H1 (cell line): ENCODE measurements around the gene ZNF433. TPM values are rescaled to one million over a fixed set of nuclear protein-coding genes. Genes with fewer than 3 reads are reported as not detected.

Experiments used
- CBX5 ChIP-seq: fragments of 300-800, 300-1000 bp; sonication (generic); IDR thresholded peaks from 2 replicates; pipeline ENCODE4 v1.7.1; 2016; ENCODE audit warnings: antibody characterized with exemption, low read length, low read depth
- CTBP2 ChIP-seq: IDR thresholded peaks from 2 replicates; pipeline ENCODE4 v1.7.0; 2011; ENCODE audit warnings: borderline replicate concordance, mild to moderate bottlenecking, moderate library complexity, mixed read lengths, low read length; ENCODE audit not compliant: insufficient read depth, insufficient read length
- EGR1 ChIP-seq: IDR thresholded peaks from 2 replicates; pipeline ENCODE4 v1.6.1; 2011; ENCODE audit warnings: low read depth, low read length, borderline replicate concordance
- GABPA ChIP-seq: IDR thresholded peaks from 2 replicates; pipeline ENCODE4 v1.6.1; 2011; ENCODE audit warnings: mild to moderate bottlenecking, low read length, moderate library complexity, borderline replicate concordance; ENCODE audit not compliant: insufficient read depth
- GTF2F1 ChIP-seq: IDR thresholded peaks from 2 replicates; pipeline ENCODE4 v1.6.1; 2012; ENCODE audit warnings: low read depth, low read length, improper control_type of control experiment, borderline replicate concordance
- HDAC2 ChIP-seq, 2 experiments: fragments of 300-600 bp in 1 of 2; sonication (generic) in 1 of 2; IDR thresholded peaks; 2 replicates each; pipeline ENCODE4 v1.6.1; 2011 to 2012; ENCODE audit warnings: low read depth in 2 of 2, low read length in 2 of 2, mild to moderate bottlenecking in 2 of 2, moderate library complexity in 2 of 2, borderline replicate concordance in 1 of 2, inconsistent platforms in 1 of 2
- JUND ChIP-seq: IDR thresholded peaks from 2 replicates; pipeline ENCODE4 v1.6.1; 2011; ENCODE audit warnings: mild to moderate bottlenecking, improper control_type of control experiment, low read length
- NANOG ChIP-seq: IDR thresholded peaks from 2 replicates; pipeline ENCODE4 v1.6.1; 2011; ENCODE audit warnings: low read length, low read depth, mild to moderate bottlenecking, inconsistent platforms; ENCODE audit not compliant: insufficient read depth, poor library complexity, severe bottlenecking
- POU5F1 ChIP-seq: IDR thresholded peaks from 2 replicates; pipeline ENCODE4 v1.6.1; 2011; ENCODE audit warnings: low read depth, mild to moderate bottlenecking, low read length, moderate library complexity
- RAD21 ChIP-seq, 2 experiments: IDR thresholded peaks in 1 of 2; conservative IDR thresholded peaks in 1 of 2; 2 replicates each; pipeline ENCODE4 v1.6.1; 2011; ENCODE audit warnings: low read depth in 2 of 2, low read length in 2 of 2, improper control_type of control experiment in 1 of 2, inconsistent platforms in 1 of 2, mild to moderate bottlenecking in 1 of 2, moderate library complexity in 1 of 2
- SAP30 ChIP-seq: fragments of 300-600 bp; sonication (generic); IDR thresholded peaks from 2 replicates; pipeline ENCODE4 v1.7.1; 2012; ENCODE audit warnings: low read length, moderate library complexity, mild to moderate bottlenecking, inconsistent platforms; ENCODE audit not compliant: insufficient read depth, insufficient replicate concordance
- SIN3A ChIP-seq, 2 experiments: IDR thresholded peaks in 1 of 2; conservative IDR thresholded peaks in 1 of 2; 2 replicates each; pipeline ENCODE4 v1.6.1; 2011 to 2012; ENCODE audit warnings: low read length in 2 of 2, improper control_type of control experiment in 1 of 2, low read depth in 1 of 2, mild to moderate bottlenecking in 1 of 2
- SP1 ChIP-seq: IDR thresholded peaks from 2 replicates; pipeline ENCODE4 v1.6.1; 2011; ENCODE audit warnings: low read depth, low read length
- TAF7 ChIP-seq: optimal IDR thresholded peaks from 2 replicates; pipeline ENCODE3; 2011; ENCODE audit warnings: low read depth, mild to moderate bottlenecking, inconsistent platforms, low read length, moderate library complexity, borderline replicate concordance
- TCF12 ChIP-seq: IDR thresholded peaks from 2 replicates; pipeline ENCODE4 v1.6.1; 2011; ENCODE audit warnings: low read depth, mild to moderate bottlenecking, low read length
- USF2 ChIP-seq: IDR thresholded peaks from 2 replicates; pipeline ENCODE4 v1.6.1; 2011; ENCODE audit warnings: low read length, improper control_type of control experiment
- ZNF274 ChIP-seq: IDR thresholded peaks from 2 replicates; pipeline ENCODE4 v1.7.0; 2012; ENCODE audit warnings: low read length, borderline replicate concordance; ENCODE audit errors: extremely low read depth
- polyA plus RNA-seq, 7 experiments: library from polyadenylated mRNA; depleted of rRNA in 3 of 7; stranded (reverse) in 5 of 7; unstranded in 2 of 7; fragments of >200 nt in 5 of 7; fragments of 200-250 nt in 2 of 7; gene quantifications; 1 replicate in 5 of 7; 2 replicates in 1 of 7; 4 replicates in 1 of 7; pipeline versions ENCODE4 v1.2.1 to v1.2.3, GENCODE V29; 2011 to 2013; ENCODE audit warnings: missing spikeins in 2 of 7, mixed read lengths in 2 of 7
- total RNA-seq: library from RNA; stranded (reverse); fragmentation: NEBNext Ultra II Directional; extraction: Animal tissue kit (Norgen Biotek cat#: 25700); gene quantifications from 2 replicates; pipeline ENCODE4 v1.2.1, GENCODE V29; 2021

Gene ZNF433
- total and polyA plus RNA-seq, 2 of the 8 experiments (the other 6 are each of a cell fraction or from before 2014, with no cell fraction given): 0.68 to 1.8 TPM

GRCh38 chr19:11984986-11985385 lies 50.5 kb downstream of the ZNF433 start (continued):
- TF ChIP-seq GABPA: no peak
- no peak for TF ChIP-seq JUND
- TF ChIP-seq HDAC2 (IDR thresholded peaks at IDR 0.05; ENCODE audit: borderline replicate concordance in 1 of 2, low read depth in 2 of 2, low read length in 2 of 2): no peak
- no peak for TF ChIP-seq POU5F1
- no peak for TF ChIP-seq TAF7
- TF ChIP-seq EGR1: no peak
- 0 out of 2 replicates have a peak, but pooled peaks have one; percentile 32 for TF ChIP-seq SP1
- no peak for TF ChIP-seq CTBP2
- TF ChIP-seq CBX5: no peak
- TF ChIP-seq SIN3A (conservative IDR thresholded peaks at IDR 0.05 in 1 of 2, IDR thresholded peaks at IDR 0.05 in 1 of 2; ENCODE audit: low read depth in 1 of 2, low read length in 2 of 2): 0 out of 4 replicates have a peak, but pooled peaks of 1 of the 2 experiments have one; percentile 55
- TF ChIP-seq GTF2F1: no peak
- no peak for TF ChIP-seq SAP30
- TF ChIP-seq RAD21 (IDR thresholded peaks at IDR 0.05 in 1 of 2, conservative IDR thresholded peaks at IDR 0.05 in 1 of 2; ENCODE audit: low read depth in 2 of 2, low read length in 2 of 2): peak; percentile 65 to 70
- no peak for TF ChIP-seq USF2
- TF ChIP-seq TCF12: peak; percentile 88; the same call in 1 of the 2 replicates
- TF ChIP-seq NANOG: no peak
- no peak for TF ChIP-seq ZNF274
